GM12878 (cell line): ENCODE measurements around the gene AMN.

Source experiments
- ATF2 ChIP-seq: IDR thresholded peaks from 2 replicates; pipeline ENCODE4 v1.6.1; 2012; ENCODE audit warnings: low read length, inconsistent platforms
- CEBPB ChIP-seq, 2 experiments: fragments of 150-350 bp in 1 of 2; IDR thresholded peaks; 2 replicates each; pipeline ENCODE4 v1.6.1; 2012 to 2014; ENCODE audit warnings: low read depth in 2 of 2, low read length in 2 of 2, borderline replicate concordance in 1 of 2, inconsistent platforms in 1 of 2
- CTCF ChIP-seq, 3 experiments: IDR thresholded peaks in 2 of 3; conservative IDR thresholded peaks in 1 of 3; 2 replicates each; pipeline ENCODE4 v1.5.1; 2011; ENCODE audit warnings: low read depth in 3 of 3, low read length in 3 of 3, mild to moderate bottlenecking in 3 of 3, control low read depth in 2 of 3, moderate library complexity in 2 of 3, inconsistent platforms in 1 of 3, mixed read lengths in 1 of 3; ENCODE audit not compliant: control insufficient read depth in 2 of 3, insufficient read depth in 1 of 3; ENCODE audit errors: extremely low read depth in 1 of 3
- EP300 ChIP-seq, 2 experiments: fragments of 150-350 bp in 1 of 2; IDR thresholded peaks; 2 replicates each; pipeline ENCODE4 v1.6.1; 2011 to 2012; ENCODE audit warnings: low read depth in 2 of 2, low read length in 2 of 2, borderline replicate concordance in 1 of 2, improper control_type of control experiment in 1 of 2, inconsistent platforms in 1 of 2; ENCODE audit not compliant: control insufficient read depth in 1 of 2
- EZH2 ChIP-seq: IDR thresholded peaks from 2 replicates; pipeline ENCODE4 v1.6.1; 2012; ENCODE audit warnings: low read depth, mild to moderate bottlenecking, control low read depth, inconsistent platforms, low read length, borderline replicate concordance; ENCODE audit not compliant: control insufficient read depth
- LARP7 ChIP-seq: fragments of 450-650 bp; IDR thresholded peaks from 2 replicates; pipeline ENCODE4 v1.6.1; 2017; ENCODE audit warnings: mild to moderate bottlenecking
- MEF2B ChIP-seq: fragments of 450-650 bp; IDR thresholded peaks from 2 replicates; pipeline ENCODE4 v1.6.1; 2018; ENCODE audit warnings: mild to moderate bottlenecking, moderate library complexity; ENCODE audit not compliant: partially characterized antibody, poor library complexity, severe bottlenecking
- POLR2A ChIP-seq: IDR thresholded peaks from 2 replicates; pipeline ENCODE4 v1.6.1; 2011; ENCODE audit warnings: low read depth, mild to moderate bottlenecking, low read length
- RFX5 ChIP-seq: IDR thresholded peaks from 2 replicates; pipeline ENCODE4 v1.6.1; 2011; ENCODE audit warnings: low read depth, low read length, improper control_type of control experiment
- SMARCA5 ChIP-seq: fragments of 450-650 bp; IDR thresholded peaks from 2 replicates; pipeline ENCODE4 v1.6.1; 2017; ENCODE audit warnings: mild to moderate bottlenecking
- SPI1 ChIP-seq: IDR thresholded peaks from 2 replicates; pipeline ENCODE4 v1.6.1; 2011; ENCODE audit warnings: low read depth, mild to moderate bottlenecking, low read length, moderate library complexity, borderline replicate concordance; ENCODE audit not compliant: insufficient read depth
- TBL1XR1 ChIP-seq: IDR thresholded peaks from 2 replicates; pipeline ENCODE4 v1.6.1; 2012; ENCODE audit warnings: low read depth, low read length, improper control_type of control experiment
- TF ChIP-seq, protein P1 (sequence below): IDR thresholded peaks from 2 replicates; pipeline ENCODE4 v1.6.1; 2011; ENCODE audit warnings: low read depth, mild to moderate bottlenecking, low read length, moderate library complexity, borderline replicate concordance; ENCODE audit errors: extremely low read depth

DNA sequence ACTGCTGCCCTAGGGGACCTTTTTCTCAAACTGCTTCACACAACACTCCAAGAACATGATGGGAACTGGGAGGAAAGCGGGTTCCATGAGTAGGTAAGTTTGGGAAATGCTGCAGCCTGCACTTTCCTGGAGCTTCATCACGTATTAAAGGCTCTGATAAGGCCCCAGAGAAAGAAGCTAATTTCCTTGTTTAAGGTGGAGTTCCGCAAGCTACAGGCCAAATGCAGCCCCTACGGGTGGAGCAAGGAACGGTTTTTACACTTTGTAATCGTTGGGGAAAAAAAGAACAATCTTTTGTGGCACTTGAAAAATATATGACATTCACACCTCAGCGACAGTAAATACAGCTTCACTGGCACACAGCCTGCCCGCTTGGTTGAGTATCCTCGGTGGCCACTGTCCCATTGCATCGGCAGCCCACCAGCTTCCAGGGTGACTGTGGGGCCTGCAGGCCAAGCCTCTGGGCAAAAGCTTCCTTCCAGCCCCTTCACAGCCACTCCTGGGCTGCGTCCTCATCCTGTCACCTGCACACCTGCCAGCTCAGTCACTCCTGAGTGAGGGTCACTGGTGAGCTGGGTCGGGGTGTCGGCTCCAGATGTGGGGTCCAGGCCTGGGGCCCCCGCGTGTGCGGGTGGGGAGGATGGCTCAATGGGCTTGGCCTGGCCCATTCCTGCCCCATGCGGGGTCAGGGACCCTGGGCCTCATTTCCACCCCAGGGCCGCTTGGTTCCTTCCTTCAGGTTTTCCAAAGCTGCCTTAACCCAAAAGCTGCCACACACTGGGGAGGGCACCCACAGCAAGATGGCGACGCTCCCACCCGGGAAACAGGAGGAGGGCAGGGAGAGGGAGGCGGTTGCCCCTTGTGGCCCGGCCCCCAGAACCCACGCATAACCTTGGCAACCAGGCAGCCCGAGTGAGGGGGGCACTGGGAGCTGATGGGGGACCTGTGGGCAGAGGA lies 2.4 kb downstream of the AMN start:
- TF ChIP-seq CTCF (IDR thresholded peaks at IDR 0.05 in 2 of 3, conservative IDR thresholded peaks at IDR 0.05 in 1 of 3; ENCODE audit: control insufficient read depth in 2 of 3, extremely low read depth in 1 of 3, insufficient read depth in 1 of 3, low read depth in 3 of 3, low read length in 3 of 3), result 0 out of 6 replicates have a peak, but pooled peaks of 1 of the 3 experiments have one; percentile 3
- TF ChIP-seq ATF2, result no peak
- no peak for TF ChIP-seq RFX5
- TF ChIP-seq LARP7, result no peak
- no peak for TF ChIP-seq TBL1XR1
- TF ChIP-seq POLR2A, result no peak
- TF ChIP-seq SMARCA5, result no peak
- no peak for TF ChIP-seq MEF2B
- TF ChIP-seq EZH2, result no peak
- TF ChIP-seq SPI1, result no peak
- no peak for TF ChIP-seq CEBPB (IDR thresholded peaks at IDR 0.05; ENCODE audit: borderline replicate concordance in 1 of 2, low read depth in 2 of 2, low read length in 2 of 2)
- TF ChIP-seq, protein P1, sequence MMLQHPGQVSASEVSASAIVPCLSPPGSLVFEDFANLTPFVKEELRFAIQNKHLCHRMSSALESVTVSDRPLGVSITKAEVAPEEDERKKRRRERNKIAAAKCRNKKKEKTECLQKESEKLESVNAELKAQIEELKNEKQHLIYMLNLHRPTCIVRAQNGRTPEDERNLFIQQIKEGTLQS, result no peak
- no peak for TF ChIP-seq EP300 (IDR thresholded peaks at IDR 0.05; ENCODE audit: borderline replicate concordance in 1 of 2, control insufficient read depth in 1 of 2, low read depth in 2 of 2, low read length in 2 of 2)
